AG04450 (cell line): ENCODE data around the gene PIM3. TPM values are rescaled to one million over a fixed set of nuclear protein-coding genes. Genes with fewer than 3 reads are reported as not detected.

Experiments
- CTCF ChIA-PET: fragments of 300-600, 350-600 bp; formaldehyde crosslinking; extraction: SDS; loops from one replicate; lab custom pipeline; 2022; ENCODE audit warnings: antibody characterized with exemption, inconsistent platforms; lab: Charles Lee
- POLR2A ChIA-PET: fragments of 350-600 bp; formaldehyde crosslinking; extraction: SDS; loops from one replicate; lab custom pipeline; 2021; ENCODE audit warnings: antibody characterized with exemption, inconsistent platforms; lab: Yijun Ruan, JAX
- DNase-seq: peaks from one replicate; pipeline ENCODE4 v3.0.0-alpha.2; 2011; ENCODE audit warnings: low read depth, low spot score
- H3K27ac ChIP-seq: one replicate; pipeline ENCODE4 v1.5.1; 2012; ENCODE audit warnings: low read depth, low read length, control low read depth
- H3K27me3 ChIP-seq: one replicate; pipeline ENCODE4 v1.6.0; 2012; ENCODE audit warnings: low read length; ENCODE audit not compliant: control insufficient read depth, insufficient read depth
- H3K4me3 ChIP-seq: 2 replicates; pipeline ENCODE4 v1.5.1; 2011; ENCODE audit warnings: mild to moderate bottlenecking, low read depth, low read length, control low read depth
- H3K9me3 ChIP-seq: 2 replicates; pipeline ENCODE4 v1.5.1; 2012; ENCODE audit warnings: low read length; ENCODE audit not compliant: control insufficient read depth, insufficient read depth
- CTCF ChIP-seq: IDR thresholded peaks from 2 replicates; pipeline ENCODE4 v1.5.1; 2011; ENCODE audit warnings: low read depth, low read length, control low read depth, inconsistent platforms
- polyA plus RNA-seq: library from polyadenylated mRNA; depleted of rRNA; stranded (reverse); fragments of >200 nt; gene quantifications from 2 replicates; pipeline ENCODE4 v1.2.3, GENCODE V29; 2011

PIM3 gene
- polyA plus RNA-seq, 1 experiment, result 6.1 TPM

- H3K27me3 ChIP-seq, result peaks cover 15% of the 10 kb centered on the region
- H3K4me3 ChIP-seq, result no peak overlapping the region
- POLR2A ChIA-PET, result no interaction called here
- CTCF ChIA-PET, result no interaction called here
- no peak for TF ChIP-seq CTCF
- no peak overlapping the region for H3K27ac ChIP-seq
- H3K9me3 ChIP-seq, result peaks cover 3% of the 10 kb centered on the region; the same call in 1 of the 2 replicates
- DNase-seq, result no peak
Observed at GRCh38 chr22:49997932-49998717, 37.6 kb downstream of the PIM3 start.

GRCh38 chr22:49998718-49999062, 38.1 kb downstream of the PIM3 start:
- no peak for TF ChIP-seq CTCF
- H3K27ac ChIP-seq, result no peak overlapping the region
- ChIA-PET POLR2A (no interaction called here), CTCF (no interaction called here)
- DNase-seq, result no peak
- H3K9me3 ChIP-seq, result peaks cover 3% of the 10 kb centered on the region; the same call in 1 of the 2 replicates
- no peak overlapping the region for H3K4me3 ChIP-seq
- H3K27me3 ChIP-seq, result peaks cover 15% of the 10 kb centered on the region

- POLR2A ChIA-PET, result no interaction called here
- TF ChIP-seq CTCF, result no peak
- H3K9me3 ChIP-seq, result peaks cover 3% of the 10 kb centered on the region; the same call in 1 of the 2 replicates
- CTCF ChIA-PET, result no interaction called here
- DNase-seq, result no peak
- H3K27me3 ChIP-seq, result peaks cover 17% of the 10 kb centered on the region
- no peak overlapping the region for H3K27ac ChIP-seq
- H3K4me3 ChIP-seq, result no peak overlapping the region
Observed at GRCh38 chr22:49999063-49999945, 38.7 kb downstream of the PIM3 start.

- POLR2A ChIA-PET, result no interaction called here
- CTCF ChIA-PET, result no interaction called here
- Histone ChIP-seq H3K27ac (no peak overlapping the region), H3K27me3 (peaks cover 18% of the 10 kb centered on the region), H3K4me3 (no peak overlapping the region), H3K9me3 (peaks cover 3% of the 10 kb centered on the region; the same call in 1 of the 2 replicates)
- no peak for TF ChIP-seq CTCF
- DNase-seq, result no peak
Observed at GRCh38 chr22:49999946-50000586, 39.5 kb downstream of the PIM3 start.
